Coronary artery (tissue), 2 donors: ENCODE measurements around the gene TCF15.

Source experiments
- DNase-seq: peaks from one replicate; pipeline ENCODE4 v3.0.0-alpha.2; 2017; ENCODE audit warnings: low spot score
- H3K27ac ChIP-seq, 2 donors: fragments of 200-600 bp; sonication (generic); one replicate each; pipeline ENCODE4 v1.5.1; 2016 to 2019
- H3K4me3 ChIP-seq: fragments of 200-600 bp; sonication (generic); 2 replicates; pipeline ENCODE4 v1.5.1; 2016; ENCODE audit warnings: mild to moderate bottlenecking, moderate library complexity
- TF ChIP-seq, protein P1 (sequence below): fragments of 200-600 bp; sonication (generic); IDR thresholded peaks from one replicate; pipeline ENCODE4 v1.5.1; 2019; ENCODE audit warnings: antibody characterized with exemption

TCF15 gene

DNA sequence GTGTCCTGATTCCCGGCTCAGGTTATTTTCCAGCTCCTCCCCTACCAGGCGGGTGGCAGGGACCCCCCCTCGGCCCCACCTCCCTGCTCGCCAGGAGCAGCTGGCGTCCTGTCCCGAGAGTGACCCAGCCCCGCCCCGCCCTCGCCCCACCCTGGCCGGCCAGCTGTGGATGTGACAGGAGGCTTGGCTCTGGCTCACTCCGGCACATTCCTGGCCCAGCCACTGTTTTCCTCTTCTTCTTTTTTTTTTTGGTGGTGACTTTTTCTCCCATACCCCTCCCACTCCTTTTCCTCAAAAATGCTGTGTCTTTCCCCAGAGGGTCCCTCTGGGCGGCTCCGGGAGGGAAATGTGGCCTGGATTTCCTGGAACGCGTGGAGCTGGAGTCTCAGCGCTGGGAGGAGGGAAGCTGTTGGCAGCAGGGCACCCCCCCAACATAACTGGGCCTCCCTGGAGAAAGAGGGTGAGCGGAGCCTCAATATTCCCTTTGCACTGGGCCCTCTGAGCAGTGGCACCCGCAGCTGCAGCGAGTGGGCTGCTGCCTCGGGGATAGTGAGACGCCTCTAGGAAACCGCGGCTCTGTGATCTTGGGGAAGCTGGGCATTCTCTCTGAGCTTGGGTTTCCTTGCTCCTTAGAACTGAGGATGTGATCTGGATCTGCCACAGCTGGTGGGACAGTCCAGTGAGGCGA lies 38.2 kb downstream of the TCF15 start:
- Histone ChIP-seq H3K4me3 (peak overlapping the region; percentile 31), H3K27ac (no peak overlapping the region)
- TF ChIP-seq, protein P1, sequence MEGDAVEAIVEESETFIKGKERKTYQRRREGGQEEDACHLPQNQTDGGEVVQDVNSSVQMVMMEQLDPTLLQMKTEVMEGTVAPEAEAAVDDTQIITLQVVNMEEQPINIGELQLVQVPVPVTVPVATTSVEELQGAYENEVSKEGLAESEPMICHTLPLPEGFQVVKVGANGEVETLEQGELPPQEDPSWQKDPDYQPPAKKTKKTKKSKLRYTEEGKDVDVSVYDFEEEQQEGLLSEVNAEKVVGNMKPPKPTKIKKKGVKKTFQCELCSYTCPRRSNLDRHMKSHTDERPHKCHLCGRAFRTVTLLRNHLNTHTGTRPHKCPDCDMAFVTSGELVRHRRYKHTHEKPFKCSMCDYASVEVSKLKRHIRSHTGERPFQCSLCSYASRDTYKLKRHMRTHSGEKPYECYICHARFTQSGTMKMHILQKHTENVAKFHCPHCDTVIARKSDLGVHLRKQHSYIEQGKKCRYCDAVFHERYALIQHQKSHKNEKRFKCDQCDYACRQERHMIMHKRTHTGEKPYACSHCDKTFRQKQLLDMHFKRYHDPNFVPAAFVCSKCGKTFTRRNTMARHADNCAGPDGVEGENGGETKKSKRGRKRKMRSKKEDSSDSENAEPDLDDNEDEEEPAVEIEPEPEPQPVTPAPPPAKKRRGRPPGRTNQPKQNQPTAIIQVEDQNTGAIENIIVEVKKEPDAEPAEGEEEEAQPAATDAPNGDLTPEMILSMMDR = no peak
- no peak for DNase-seq

DNA sequence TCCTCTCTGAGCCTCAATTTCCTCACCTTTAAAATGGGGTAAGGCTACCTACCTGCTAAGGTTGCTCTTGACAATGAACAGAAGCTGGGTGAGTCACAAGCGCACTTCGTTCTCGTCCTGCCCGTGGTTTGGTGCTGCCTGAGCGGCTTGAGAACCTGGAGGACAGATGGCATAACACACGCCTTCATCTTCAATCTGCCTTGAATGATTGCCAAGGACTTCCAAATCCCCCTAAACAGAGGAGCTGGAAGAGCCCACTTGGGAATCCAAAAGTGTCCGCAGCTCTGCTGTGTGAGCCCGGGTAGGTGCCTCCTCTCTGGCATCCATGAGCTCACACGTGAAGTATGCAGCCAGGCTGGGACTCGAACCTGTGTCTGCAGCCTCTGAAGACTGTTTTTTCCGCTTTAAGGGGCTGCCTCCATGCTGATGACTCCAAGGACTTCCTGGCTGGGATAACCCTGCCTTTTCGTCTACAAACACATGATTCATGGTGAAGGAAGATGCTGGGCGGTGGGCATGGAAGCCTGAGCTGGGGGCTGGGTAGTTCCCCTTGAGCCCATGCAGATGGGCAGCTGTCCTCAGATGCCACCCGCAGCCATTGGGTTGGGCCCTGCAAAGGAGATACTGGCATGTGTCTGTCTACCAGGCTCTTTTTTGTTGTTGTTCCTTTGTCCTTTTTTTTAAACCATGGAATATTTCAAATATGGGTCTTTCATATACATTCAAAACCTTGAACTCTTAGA lies 41.3 kb downstream of the TCF15 start:
- no peak overlapping the region for H3K27ac ChIP-seq
- TF ChIP-seq, protein P1 = no peak
- H3K4me3 ChIP-seq = no peak overlapping the region
- DNase-seq = no peak

- no peak overlapping the region for H3K4me3 ChIP-seq
- DNase-seq = no peak
- TF ChIP-seq, protein P1 = no peak
- no peak overlapping the region for H3K27ac ChIP-seq
Measured at GRCh38 chr20:568097-568652, 41.9 kb downstream of the TCF15 start.

DNA sequence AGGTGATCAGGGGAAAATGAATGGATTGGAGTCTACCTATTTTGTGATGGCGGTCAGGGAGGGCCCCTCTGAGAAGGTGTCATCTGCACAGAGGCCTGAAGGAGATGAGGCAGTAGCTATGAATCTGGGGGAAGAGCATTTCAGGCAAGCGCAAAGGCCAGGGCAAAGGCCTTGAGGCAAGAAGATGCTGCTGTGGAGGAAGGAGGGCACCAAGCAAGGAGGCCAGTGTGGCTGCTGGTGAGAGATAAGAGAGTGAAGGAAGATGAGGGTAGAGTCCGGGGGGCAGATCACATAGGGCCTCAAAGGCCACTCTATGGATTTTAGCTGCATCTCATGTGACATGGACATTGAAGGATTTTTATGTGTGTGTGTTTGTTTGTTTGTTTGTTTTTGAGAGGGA lies 45.9 kb downstream of the TCF15 start:
- Histone ChIP-seq H3K4me3 (no peak overlapping the region), H3K27ac (no peak overlapping the region)
- DNase-seq = no peak
- TF ChIP-seq, protein P1 = no peak

DNA sequence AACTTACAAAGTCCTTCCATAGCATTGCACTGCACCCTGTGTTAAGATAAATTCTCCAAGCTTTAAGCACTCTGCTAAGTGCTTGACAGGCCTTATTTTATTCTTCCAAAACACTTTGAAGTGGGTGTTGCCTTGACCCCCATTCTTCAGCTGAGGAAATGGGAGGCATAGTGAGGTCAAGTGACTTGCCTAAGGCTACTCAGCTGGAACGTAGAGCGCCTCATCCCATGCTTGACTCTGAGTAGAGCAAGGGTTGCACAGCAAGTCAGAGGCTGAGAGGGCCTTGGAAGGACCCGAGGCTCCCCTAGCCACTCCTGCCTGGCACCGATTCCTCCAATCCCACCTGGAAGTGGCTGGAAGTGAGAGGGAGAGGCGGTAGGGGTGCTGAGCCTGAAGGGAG lies 46.9 kb downstream of the TCF15 start:
- no peak overlapping the region for H3K4me3 ChIP-seq
- TF ChIP-seq, protein P1 = no peak
- no peak for DNase-seq
- H3K27ac ChIP-seq = no peak overlapping the region

GRCh38 chr20:562232-562897 lies 47.7 kb downstream of the TCF15 start:
- no peak for DNase-seq
- no peak overlapping the region for H3K4me3 ChIP-seq
- H3K27ac ChIP-seq = no peak overlapping the region
- TF ChIP-seq, protein P1 = no peak
